ENCODE results near the gene TLE4.
"Not testable (repeated sequence)": the region's sequence is repeated elsewhere in the genome, so short reads cannot be mapped to it uniquely, and the experiment has no call there.

The TLE4 gene

DNA sequence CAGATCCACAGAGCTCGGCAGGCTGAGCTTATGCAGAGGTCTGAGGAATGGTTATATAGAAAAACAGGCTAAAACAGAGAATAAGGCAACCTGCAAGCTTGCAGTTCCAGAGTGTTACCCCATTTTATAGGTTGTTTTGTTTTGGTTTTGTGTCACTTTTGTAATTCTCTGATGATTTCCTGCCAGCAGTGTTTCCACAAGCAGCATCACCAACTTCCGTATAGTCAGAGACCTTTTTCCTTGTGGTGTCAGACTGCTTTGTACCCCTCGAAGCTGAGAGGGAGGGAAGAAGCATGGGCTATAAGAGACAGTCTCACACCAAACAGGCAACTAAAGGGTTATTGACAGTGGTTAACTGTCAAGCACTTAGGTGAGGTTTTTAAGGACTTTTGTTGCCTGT lies 61.8 kb downstream of the TLE4 start:
- no peak for DNase-seq (ENCODE audit: low read depth, low spot score)

DNA sequence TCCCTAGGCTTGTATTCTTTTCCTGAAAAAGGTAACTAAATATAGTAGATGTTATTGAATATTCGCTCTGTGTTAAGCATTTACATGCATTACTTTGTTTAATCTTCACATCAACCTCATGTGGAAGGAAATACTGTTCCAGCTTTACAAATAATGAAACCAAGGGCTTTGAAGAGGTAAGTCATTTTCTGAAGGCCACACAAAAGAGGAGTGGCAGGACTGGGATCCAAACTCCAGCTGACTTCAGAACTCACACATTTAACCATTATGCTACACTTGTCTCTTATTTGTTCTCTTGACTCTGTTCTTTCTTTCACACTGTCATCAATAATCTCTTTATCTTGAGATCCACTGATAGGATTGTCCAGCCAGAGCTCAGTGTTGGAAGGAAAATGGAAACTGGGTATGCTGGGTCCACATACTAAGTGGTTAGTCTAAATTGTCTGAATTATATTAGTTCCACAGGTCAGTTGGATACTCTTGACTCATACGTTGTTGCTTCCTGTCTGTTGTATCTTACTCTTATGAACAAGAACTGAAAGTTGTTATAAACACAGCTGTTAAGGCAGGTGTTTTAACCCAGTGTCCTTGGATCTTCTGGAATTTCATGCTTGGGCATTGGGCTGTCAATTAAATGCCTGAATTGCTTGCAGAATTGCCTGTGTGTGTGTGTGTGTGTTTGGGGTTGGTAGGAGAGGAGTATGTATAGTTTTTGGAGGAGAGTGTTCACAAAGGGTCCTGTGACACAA lies 65.6 kb downstream of the TLE4 start:
- DNase-seq (ENCODE audit: low read depth, low spot score): no peak

DNA sequence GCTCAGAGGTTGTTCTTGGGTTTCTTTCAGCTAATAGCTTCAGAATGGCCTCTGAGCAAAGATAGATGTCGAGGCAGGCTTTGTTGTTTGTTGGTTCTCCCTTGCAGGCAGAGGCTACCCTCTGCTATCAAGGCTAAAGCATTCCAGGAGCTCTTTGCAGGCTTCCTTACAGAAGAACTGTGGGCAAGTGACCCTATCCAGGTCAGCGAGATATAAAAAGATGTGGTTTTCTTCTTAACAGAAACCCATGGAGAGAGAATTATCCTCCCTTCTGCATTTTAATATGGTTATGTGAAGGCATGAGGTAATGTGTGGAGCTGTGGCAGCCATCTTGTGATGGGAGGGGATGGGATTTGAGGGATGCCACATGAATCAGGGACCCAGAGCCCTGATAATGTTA lies 67.0 kb downstream of the TLE4 start:
- DNase-seq (ENCODE audit: low read depth, low spot score): no peak

DNA sequence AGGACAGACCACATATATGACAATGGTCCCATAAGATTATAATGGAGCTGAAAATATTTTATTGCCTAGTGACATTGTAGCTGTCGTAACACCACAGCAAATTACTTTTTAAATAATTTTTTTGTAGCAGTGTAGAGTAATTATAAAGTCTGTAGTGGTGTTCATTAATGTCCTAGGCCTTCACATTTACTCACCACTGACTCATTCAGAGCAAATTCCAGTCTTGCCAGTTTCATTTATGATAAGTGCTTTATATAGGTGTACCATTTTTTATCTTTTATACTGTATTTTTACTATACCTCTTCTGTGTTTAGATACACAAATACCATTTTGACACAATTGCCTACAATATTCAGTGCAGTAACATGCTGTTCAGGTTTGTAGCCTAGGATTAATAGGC lies 67.6 kb downstream of the TLE4 start:
- no peak for DNase-seq (ENCODE audit: low read depth, low spot score)

DNA sequence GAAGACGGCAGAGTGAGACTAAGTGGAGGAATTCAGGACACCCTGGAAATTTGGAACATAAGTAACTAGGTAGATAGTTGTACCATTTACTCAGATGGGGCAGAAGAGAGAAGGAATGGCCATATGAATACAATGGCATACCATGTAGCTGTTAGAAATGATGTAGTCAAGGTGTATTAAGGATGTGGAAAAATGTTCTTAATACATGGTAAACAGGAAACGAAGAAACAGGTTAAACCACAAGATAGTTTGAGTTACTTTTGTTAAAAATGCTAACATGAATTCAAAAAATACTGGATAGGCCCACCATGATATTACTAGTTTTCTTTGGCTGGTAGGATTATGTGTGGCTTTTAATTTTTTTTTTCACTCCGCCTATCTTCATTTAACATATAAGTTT lies 68.3 kb downstream of the TLE4 start:
- not testable (repeated sequence) for DNase-seq (ENCODE audit: low read depth, low spot score)

DNA sequence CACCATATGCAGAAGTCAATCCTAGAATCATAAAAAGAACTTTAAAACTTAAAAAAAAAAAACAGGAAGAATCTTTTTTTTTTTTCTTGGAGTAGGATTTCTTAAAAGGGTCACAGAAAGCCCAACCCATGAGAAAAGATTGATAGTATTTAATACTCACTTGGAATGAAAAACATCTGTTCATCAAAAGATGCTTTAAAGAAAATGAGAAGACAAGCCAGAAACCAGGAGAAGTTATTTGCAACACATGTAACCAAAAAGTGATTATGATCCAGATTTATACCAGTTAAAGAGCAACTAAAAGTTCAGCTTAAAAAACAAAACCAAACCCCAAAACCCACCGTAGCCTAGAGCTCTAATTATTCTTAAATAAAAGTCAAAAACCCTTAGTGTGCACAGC lies 69.3 kb downstream of the TLE4 start:
- DNase-seq (ENCODE audit: low read depth, low spot score): no peak

DNA sequence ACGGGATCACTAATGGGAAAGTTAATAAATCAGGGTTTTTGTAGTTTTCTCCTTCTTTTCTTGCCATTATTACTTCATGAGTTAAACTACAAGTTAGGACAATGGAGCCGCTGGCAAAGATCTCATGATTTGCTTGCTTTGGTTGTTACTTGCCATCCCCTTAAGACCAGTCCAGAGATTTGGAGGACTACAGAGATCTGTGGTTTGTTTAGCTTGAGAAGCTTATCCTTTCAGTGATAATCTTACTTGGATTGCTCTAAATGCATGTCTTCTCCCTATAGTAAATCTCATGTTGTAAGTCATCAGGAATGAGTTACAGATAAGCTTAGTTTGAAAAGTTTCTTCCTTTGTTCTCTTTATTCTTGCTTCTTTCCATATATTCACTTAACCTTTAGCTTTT lies 70.9 kb downstream of the TLE4 start:
- DNase-seq (ENCODE audit: low read depth, low spot score): no peak

DNA sequence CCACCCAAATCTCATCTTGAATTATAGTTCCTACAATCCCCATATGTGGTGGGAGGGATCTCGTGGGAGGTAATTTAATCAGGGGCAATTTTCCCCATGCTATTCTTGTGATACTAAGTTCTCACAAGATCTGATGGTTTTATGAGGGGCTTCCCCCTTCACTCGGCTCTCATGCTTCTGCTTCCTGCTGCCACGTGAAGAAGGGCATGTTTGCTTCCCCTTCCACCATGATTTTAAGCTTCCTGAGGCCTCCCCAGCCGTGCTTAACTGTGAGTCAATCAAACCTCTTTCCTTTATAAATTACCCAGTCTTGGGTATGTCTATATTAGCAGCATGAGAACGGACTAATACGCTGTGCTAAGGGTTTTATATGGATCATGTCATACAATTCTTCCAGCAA lies 72.3 kb downstream of the TLE4 start:
- DNase-seq (ENCODE audit: low read depth, low spot score): no peak

DNA sequence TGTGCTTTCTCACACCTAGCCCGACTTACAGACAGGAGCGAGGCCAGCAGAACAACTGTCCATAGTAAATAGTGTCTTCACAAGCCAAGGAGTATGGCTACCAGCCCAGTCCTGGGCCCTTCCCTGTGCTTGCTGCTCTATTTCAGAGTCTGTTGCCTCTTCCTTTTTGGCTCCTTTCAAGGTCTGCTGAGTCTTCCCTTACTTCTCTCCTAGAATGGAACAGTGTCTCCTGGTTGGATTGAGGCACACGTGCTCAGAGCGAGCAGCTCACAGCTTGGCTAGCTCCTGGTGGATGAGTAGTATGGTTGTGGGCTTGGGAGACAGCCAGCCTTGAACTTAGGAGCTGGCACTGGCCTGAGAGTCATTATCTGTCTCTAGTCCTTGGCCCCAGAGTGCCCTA lies 72.8 kb downstream of the TLE4 start:
- DNase-seq (ENCODE audit: low read depth, low spot score): no peak

DNA sequence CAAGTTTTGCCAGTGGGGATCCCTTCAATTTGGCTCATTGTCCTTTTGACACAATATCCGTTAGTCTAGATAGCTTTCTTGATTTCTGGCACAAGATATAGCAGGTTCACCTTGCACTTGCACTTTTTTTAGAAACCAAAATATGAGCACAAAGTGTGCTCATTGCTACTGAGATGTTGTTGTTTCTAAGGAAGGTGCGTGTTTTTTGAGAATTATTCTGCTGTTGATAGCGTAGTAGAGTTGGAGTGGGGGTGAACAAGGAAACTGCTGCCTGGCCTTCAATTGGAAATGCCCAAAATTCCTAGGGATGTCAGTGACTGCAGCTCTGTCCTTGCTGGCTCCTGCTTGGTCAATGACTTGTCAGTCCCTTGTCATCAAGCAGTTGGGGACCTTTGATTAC lies 73.3 kb downstream of the TLE4 start:
- DNase-seq (ENCODE audit: low read depth, low spot score): no peak

DNA sequence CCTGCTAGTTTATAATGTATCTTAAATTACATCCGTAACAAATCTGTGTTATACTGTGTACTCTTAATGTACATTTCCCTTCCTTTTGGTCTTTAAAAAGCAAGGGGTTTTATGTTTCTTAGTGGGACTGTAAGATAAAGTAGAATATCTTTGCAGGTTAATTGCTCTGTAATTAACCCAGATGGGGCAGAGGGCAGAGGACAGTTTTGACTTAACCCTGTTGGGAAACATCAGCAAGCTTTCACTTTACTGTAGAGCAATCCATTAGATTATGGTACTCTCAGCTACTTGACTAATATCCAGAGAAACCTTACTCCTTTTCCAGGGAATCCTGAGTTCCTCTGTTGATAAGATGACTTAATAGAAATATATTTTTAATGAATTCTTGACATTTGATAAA lies 74.3 kb downstream of the TLE4 start:
- no peak for DNase-seq (ENCODE audit: low read depth, low spot score)

DNA sequence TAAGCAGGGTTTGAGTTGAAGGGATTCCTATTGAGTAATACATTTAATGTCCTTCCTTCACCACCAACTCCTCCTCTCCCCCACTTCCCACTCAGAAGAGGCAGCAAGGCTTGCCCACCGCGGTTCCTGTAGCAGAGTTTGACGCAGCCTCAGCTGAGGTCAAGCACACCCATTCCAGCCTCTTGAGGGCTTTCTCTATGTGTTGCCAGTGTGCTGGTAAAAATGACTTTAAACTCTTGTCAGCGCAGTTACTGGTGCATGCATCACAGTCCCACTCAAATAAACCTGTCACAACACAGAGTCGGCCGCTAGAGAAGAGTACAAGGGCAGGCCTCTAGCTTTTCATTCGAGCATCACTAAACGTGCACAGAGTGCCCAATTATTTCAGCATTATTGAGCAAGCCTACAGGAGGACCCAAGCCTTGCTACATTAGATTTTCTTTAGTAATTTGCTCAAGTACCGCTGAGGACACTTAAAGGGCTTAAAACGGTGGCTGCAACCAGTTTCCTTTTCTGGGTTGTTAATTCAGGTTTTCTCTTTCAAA lies 79.6 kb downstream of the TLE4 start:
- DNase-seq (ENCODE audit: low read depth, low spot score): no peak

DNA sequence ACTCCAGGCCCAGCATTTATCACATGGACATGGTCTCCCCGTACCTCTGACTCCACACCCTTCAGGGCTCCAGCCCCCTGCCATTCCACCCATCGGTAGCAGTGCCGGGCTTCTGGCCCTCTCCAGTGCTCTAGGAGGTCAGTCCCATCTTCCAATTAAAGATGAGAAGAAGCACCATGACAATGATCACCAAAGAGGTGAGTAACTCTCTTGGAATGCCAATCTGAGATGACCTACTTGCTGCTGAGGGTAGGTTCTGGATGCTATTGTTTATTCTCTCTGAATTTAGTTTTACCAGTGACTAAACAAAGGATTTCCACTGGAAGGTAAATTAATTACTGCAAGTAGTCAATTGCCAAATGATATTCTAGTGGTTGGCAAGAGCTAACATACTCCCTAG lies 80.8 kb downstream of the TLE4 start:
- DNase-seq (ENCODE audit: low read depth, low spot score): no peak

DNA sequence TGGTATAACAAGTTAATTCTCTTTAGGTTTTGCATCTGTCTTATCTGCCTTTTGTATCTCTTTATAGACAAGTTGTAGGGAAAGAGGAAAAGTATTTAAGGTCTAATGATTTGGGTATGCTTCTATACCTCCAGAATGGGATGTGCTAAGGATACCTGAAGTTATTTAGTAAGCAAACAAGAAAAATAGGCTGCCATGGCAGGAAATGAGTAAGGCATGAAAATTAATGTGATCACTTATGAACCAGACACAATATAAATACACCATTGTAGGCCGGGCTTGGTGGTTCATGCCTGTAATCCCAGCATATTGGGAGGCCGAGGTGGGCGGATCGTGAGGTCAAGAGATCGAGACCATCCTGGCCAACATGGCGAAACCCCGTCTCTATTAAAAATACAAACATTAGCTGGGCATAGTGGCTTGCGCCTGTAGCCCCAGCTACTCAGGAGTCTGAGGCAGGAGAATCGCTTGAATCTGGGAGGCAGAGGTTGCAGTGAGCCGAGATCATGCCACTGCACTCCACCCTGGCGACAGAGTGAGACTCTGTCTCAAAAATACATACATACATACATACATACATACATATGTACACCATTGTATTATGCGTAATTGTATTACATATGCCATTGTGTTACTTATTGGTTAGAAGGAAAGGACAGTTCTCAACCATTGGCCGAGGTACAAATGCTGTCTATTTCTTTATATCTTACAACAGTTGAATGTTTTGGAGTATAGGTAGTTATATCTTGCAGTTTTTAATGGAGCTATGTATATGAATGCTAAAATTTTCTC lies 83.0 kb downstream of the TLE4 start:
- not testable (repeated sequence) for DNase-seq (ENCODE audit: low read depth, low spot score)

DNA sequence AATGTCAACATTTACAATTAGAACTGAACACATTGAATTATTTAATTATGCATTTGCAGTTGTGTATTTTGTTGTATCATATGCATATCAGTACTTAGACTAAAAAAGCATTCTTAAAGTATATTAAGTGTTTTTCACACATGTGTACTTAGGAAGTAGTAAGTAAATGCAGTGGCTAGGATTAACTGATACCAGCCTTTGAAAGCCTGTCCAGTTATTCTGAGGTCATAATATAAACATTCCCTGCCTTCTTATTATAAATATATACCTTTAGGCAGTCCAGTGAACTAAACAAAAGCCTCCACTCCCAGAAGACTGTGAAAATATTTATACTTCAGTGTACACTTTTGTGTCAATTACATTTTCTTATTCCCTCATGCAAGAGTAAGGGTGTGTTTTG lies 83.8 kb downstream of the TLE4 start:
- no peak for DNase-seq (ENCODE audit: low read depth, low spot score)

DNA sequence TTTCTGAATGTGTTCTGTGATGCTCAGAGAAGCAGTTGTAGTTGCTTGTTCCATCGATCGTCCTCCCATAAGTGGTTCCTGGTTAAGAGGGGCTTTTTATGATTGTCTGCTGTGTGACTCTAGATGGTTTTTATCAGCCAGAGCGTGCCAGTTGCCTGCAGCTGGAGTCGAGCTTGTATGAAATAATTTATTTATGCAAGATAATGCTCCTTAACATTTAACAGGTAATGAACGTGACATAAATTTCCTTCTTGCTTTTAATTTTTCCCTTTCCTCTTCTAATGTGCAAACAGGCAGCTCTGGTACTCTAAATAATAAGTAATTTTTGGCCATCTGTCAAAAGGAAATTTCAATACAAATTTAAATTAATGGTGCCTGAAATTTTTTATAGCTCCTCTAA lies 84.4 kb downstream of the TLE4 start:
- DNase-seq (ENCODE audit: low read depth, low spot score): no peak

DNA sequence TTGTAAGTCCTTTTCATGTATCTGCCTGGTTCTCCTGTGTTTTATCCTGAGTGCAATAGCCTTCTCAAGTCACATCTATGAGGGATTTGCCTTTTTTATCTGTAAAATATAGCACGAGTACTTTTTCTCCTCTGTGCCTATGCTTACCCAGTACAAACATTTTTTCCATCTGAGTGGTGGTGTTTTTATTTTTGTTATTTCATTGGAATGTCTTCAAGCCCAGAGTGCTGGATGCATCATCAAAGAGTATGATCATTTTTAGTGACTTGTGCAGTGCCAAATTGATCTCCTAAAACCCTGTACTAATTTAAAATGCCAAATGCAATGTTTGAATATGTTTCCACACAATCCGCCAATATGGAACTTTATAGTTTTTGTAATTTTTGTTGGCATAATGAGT lies 86.1 kb downstream of the TLE4 start:
- no peak for DNase-seq (ENCODE audit: low read depth, low spot score)

DNA sequence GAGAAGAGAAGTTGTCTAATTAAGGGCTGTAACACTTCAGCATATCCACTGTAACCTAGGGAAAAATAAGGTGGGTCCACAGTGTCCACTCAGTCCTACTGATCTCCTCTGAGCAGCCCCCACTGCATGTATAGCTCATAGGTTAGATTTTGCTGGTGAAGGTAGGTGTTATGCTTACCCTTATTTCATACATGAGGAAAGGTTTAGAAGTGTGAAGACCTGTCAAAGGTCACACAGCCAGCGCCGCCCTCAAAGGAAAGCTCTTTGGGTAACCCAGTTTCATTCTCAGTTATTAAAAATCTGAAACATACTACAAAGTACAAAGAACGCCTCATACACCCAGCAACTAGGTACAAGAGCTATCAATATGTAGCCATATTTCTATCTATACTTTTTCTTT lies 87.2 kb downstream of the TLE4 start:
- DNase-seq (ENCODE audit: low read depth, low spot score): no peak

DNA sequence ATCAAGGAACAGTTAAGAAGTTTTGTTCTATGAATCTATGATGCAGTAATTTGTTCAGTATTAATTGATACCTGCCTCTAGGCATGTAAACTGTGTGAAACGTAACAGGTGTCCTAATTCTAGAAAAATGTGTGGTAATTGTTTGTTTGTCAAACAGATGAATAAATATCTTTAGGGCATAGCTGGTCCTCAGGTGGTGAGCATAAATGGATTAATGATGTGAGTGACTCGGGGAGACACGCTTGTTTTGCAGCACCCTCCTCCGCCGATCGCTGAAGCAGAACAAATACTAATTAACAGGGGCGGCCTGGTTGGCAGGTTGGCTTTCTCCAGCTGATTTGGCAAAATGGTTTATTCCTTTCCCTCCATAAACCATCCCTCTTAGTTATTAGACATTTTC lies 88.8 kb downstream of the TLE4 start:
- DNase-seq (ENCODE audit: low read depth, low spot score): no peak

DNA sequence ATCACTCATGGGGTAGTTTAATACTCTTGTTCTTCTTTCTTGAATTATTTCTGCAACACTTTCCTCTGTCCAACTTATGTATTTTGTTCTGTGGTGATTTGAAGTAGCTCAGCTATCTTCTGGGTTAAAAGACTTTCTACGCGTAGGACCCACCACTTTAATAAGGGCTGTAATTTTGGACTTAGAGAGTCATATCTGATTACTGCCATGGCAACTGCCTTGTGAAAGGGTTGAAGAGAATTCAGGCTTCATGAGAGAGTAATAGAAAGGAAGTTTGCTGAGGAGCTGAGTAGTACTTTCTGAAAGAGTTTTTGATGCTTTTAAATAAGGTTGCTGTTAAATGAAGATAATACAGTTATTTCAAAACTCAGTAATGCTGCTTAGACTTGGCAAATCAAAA lies 89.5 kb downstream of the TLE4 start:
- no peak for DNase-seq (ENCODE audit: low read depth, low spot score)

DNA sequence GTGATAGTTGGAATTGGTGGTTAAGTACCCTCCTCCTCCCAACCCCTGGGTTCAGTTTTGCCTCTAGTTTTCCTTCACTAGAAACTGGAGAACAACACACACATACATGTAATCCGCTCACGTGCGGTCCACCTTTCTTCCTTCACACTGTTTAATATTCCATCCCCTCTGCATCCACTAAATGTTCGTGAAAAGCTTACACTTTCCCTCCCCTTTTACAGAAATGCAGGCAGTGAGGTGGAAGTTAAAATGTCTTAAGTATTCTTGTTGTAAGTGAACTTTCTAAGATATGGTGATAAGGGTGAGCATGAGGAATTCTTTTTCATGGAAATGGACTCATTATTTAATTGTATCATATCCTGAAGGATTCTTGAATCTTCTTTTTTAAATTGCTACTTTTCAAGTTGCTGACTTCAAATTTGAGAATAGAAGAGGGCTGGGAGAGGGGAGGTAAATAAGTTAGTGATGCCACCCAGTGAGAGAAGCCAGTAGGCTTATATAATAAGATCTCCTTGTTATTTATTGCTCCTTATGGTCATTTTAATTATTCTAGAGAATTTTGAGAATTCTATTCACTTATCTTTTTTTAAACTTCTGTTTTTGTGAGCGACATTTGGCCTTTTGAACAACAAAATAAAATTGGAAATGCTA lies 90.2 kb downstream of the TLE4 start:
- DNase-seq (ENCODE audit: low read depth, low spot score): no peak

DNA sequence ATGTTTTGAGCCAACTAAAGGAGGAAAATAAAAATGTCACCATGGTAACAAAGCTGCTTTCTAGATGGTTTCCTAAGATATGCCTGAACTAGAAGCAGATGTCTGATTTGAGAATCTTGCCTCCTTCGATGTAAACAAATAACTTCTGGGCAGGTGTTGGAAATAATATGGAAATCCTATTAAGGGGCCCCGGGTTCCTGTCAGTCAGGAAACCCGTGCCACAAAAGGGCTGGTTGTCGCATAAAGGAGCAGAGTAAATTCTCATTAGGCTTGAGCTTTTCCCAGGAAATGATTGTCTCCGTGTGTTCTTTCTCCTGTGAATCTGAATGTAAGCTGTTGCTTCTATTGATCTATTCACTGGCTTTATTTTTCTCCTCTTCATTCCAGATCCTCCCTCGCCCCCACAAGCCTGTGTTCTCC lies 90.8 kb downstream of the TLE4 start:
- DNase-seq (ENCODE audit: low read depth, low spot score): no peak

DNA sequence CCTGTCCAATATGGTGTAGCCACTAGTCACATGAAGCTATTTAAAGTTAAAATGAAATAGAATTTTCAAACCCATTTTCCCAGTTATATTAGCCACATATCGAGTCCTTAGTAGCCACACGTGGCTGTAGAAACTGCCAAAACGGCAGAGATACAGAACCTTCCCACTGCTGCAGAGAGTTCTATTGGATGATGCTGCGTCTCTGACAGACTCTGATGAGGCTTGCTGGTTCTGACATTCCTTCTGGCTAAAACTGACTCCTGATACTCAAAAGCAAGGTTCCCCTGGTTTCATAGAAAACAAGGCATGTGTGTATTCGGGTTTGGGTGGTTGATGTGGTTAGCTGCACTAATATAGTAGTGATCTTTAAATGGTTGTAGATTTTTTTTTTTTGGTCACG lies 91.5 kb downstream of the TLE4 start:
- no peak for DNase-seq (ENCODE audit: low read depth, low spot score)
